HEK293T (cell line): ENCODE data around the gene USP34.

Source experiments
- ELF4 ChIP-seq: fragments of 450-650 bp; IDR thresholded peaks from 2 replicates; pipeline ENCODE4 v1.6.1; 2017; ENCODE audit warnings: antibody characterized with exemption
- ZNF384 ChIP-seq: fragments of 450-650 bp; IDR thresholded peaks from 2 replicates; pipeline ENCODE4 v1.6.1; 2016

DNA sequence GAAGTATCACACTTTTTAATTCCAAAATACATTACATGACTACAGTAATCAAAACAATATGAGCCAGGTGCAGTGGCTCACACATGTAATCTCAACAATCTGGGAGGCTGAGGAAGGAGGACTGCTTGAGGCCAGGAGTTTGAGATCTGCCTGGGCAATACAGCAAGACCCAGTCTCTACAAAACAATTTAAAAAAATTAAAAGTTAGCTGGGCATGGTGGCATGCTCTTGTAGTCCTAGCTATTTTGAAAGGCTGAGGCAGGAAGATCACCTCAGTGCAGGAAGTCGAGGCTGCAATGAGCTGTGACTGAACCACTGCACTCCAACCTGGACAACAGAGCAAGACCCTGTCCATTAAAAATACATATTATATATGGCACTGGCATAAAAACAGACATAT lies 109.8 kb downstream of the USP34 start:
- TF ChIP-seq ELF4 (no peak), ZNF384 (no peak)
